H1 (cell line): Measurements from ENCODE around the gene KCNJ4. TPM values are rescaled to one million over a fixed set of nuclear protein-coding genes. Genes with fewer than 3 reads are reported as not detected.

Source experiments
- CTCF ChIA-PET: fragments of 300-600 bp; sonication (Branson Sonifier 250); formaldehyde crosslinking; loops from one replicate; lab custom pipeline; 2021; ENCODE audit not compliant: partially characterized antibody; lab: Charles Lee
- POLR2A ChIA-PET: fragments of 300-600 bp; sonication (Branson Sonifier 250); formaldehyde crosslinking; loops from one replicate; lab custom pipeline; 2021; ENCODE audit warnings: inconsistent platforms; ENCODE audit not compliant: partially characterized antibody; lab: Charles Lee
- DNase-seq, 2 experiments: peaks; one replicate each; pipeline versions ENCODE4 v3.0.0 to v3.0.0-alpha.2; 2010 to 2022; ENCODE audit warnings: low spot score in 2 of 2, low read depth in 1 of 2, mixed read lengths in 1 of 2
- FAIRE-seq: peaks from 2 replicates; lab custom pipeline; 2011; peaks lifted over from hg19 to GRCh38; lab: Jason Lieb, UNC
- H2AFZ ChIP-seq: 2 replicates; pipeline ENCODE4 v1.8.1; 2012; ENCODE audit warnings: low read length, inconsistent platforms
- H2AK5ac ChIP-seq: 2 replicates; pipeline ENCODE4 v1.6.1; 2013; ENCODE audit warnings: low read depth, low read length
- H2BK120ac ChIP-seq: replicated peaks from 2 replicates; pipeline ENCODE3; 2013; ENCODE audit warnings: low read depth, low read length, inconsistent platforms
- H2BK12ac ChIP-seq: 2 replicates; pipeline ENCODE4 v1.6.1; 2013; ENCODE audit warnings: low read depth, low read length
- H2BK15ac ChIP-seq: 2 replicates; pipeline ENCODE4 v1.6.1; 2013; ENCODE audit warnings: low read length
- H2BK20ac ChIP-seq: 2 replicates; pipeline ENCODE4 v1.6.1; 2013; ENCODE audit warnings: low read length
- H2BK5ac ChIP-seq: 2 replicates; pipeline ENCODE4 v1.6.1; 2013; ENCODE audit warnings: low read depth, low read length
- H3K14ac ChIP-seq: 2 replicates; pipeline ENCODE4 v1.6.1; 2013; ENCODE audit warnings: inconsistent platforms; ENCODE audit not compliant: insufficient read length
- H3K18ac ChIP-seq: 2 replicates; pipeline ENCODE4 v1.6.1; 2013; ENCODE audit warnings: low read length; ENCODE audit errors: extremely low read depth
- H3K23ac ChIP-seq: 2 replicates; pipeline ENCODE4 v1.6.1; 2013; ENCODE audit warnings: inconsistent platforms; ENCODE audit not compliant: insufficient read length
- H3K23me2 ChIP-seq: 2 replicates; pipeline ENCODE4 v1.6.1; 2013; ENCODE audit warnings: low read depth, low read length
- H3K27ac ChIP-seq: 2 replicates; pipeline ENCODE4 v1.6.1; 2011; ENCODE audit warnings: low read depth, low read length, inconsistent platforms
- H3K27me3 ChIP-seq, 4 experiments: replicated peaks in 1 of 4; 1 replicate in 1 of 4; 2 replicates in 3 of 4; pipeline versions ENCODE4 v1.6.1 to v1.8.1; 2011 to 2013; ENCODE audit warnings: low read length in 3 of 4, mild to moderate bottlenecking in 3 of 4, inconsistent platforms in 2 of 4, mixed read lengths in 2 of 4, moderate library complexity in 1 of 4; ENCODE audit not compliant: control insufficient read depth in 3 of 4, insufficient read depth in 3 of 4; ENCODE audit errors: extremely low read depth in 1 of 4
- H3K36me3 ChIP-seq, 4 experiments: 2 replicates each; pipeline versions ENCODE4 v1.6.1 to v1.8.1; 2011 to 2013; ENCODE audit warnings: mild to moderate bottlenecking in 4 of 4, low read length in 3 of 4, moderate library complexity in 2 of 4, control low read depth in 1 of 4, inconsistent platforms in 1 of 4; ENCODE audit not compliant: insufficient read depth in 4 of 4, control insufficient read depth in 2 of 4
- H3K4ac ChIP-seq: replicated peaks from 2 replicates; pipeline ENCODE3; 2013; ENCODE audit warnings: low read length, low read depth, mixed read lengths, inconsistent platforms; ENCODE audit not compliant: insufficient read length
- H3K4me1 ChIP-seq, 4 experiments: replicated peaks in 1 of 4; 1 replicate in 1 of 4; 2 replicates in 3 of 4; pipeline versions ENCODE4 v1.6.1 to v1.8.1; 2011 to 2013; ENCODE audit warnings: low read length in 3 of 4, inconsistent platforms in 2 of 4, mixed read lengths in 1 of 4; ENCODE audit not compliant: insufficient read depth in 4 of 4, control insufficient read depth in 3 of 4
- H3K4me2 ChIP-seq, 2 experiments: 2 replicates each; pipeline versions ENCODE4 v1.6.1 to v1.8.1; 2011 to 2013; ENCODE audit warnings: low read depth in 2 of 2, low read length in 2 of 2, control low read depth in 1 of 2, inconsistent platforms in 1 of 2, mild to moderate bottlenecking in 1 of 2; ENCODE audit not compliant: insufficient read depth in 1 of 2
- H3K4me3 ChIP-seq, 4 experiments: fragments of 200-600, 300-600 bp in 1 of 4; sonication (generic), shearing (Covaris generic), sonication (Bioruptor Twin) in 1 of 4; 2 replicates each; pipeline versions ENCODE4 v1.5.1 to v1.8.1; 2011 to 2016; ENCODE audit warnings: low read length in 4 of 4, low read depth in 3 of 4, control low read depth in 2 of 4, inconsistent platforms in 2 of 4, mild to moderate bottlenecking in 2 of 4, mixed read lengths in 1 of 4, moderate library complexity in 1 of 4; ENCODE audit not compliant: insufficient read depth in 2 of 4; ENCODE audit errors: extremely low read depth in 1 of 4
- H3K56ac ChIP-seq: replicated peaks from 2 replicates; pipeline ENCODE3; 2013; ENCODE audit warnings: low read depth, mild to moderate bottlenecking, mixed read lengths, low read length, inconsistent platforms; ENCODE audit not compliant: insufficient read length
- H3K79me1 ChIP-seq: 2 replicates; pipeline ENCODE4 v1.6.1; 2013; ENCODE audit warnings: low read depth, low read length, control low read depth
- H3K79me2 ChIP-seq, 2 experiments: 2 replicates each; pipeline versions ENCODE4 v1.6.1 to v1.8.1; 2012 to 2013; ENCODE audit warnings: low read length in 2 of 2, mild to moderate bottlenecking in 2 of 2, inconsistent platforms in 1 of 2; ENCODE audit not compliant: insufficient read depth in 2 of 2, control insufficient read depth in 1 of 2
- H3K9ac ChIP-seq, 4 experiments: replicated peaks in 1 of 4; 1 replicate in 1 of 4; 2 replicates in 3 of 4; pipeline versions ENCODE4 v1.6.1 to v1.8.1; 2011 to 2013; ENCODE audit warnings: low read depth in 3 of 4, low read length in 3 of 4, control low read depth in 2 of 4, mild to moderate bottlenecking in 2 of 4, moderate library complexity in 2 of 4, inconsistent platforms in 1 of 4; ENCODE audit errors: extremely low read depth in 1 of 4
- H3K9me3 ChIP-seq, 2 experiments: 2 replicates each; pipeline versions ENCODE4 v1.6.1 to v1.8.1; 2012 to 2013; ENCODE audit warnings: mild to moderate bottlenecking in 2 of 2, moderate library complexity in 2 of 2, control low read depth in 1 of 2, inconsistent platforms in 1 of 2, low read depth in 1 of 2, low read length in 1 of 2, mixed read lengths in 1 of 2; ENCODE audit not compliant: insufficient read depth in 2 of 2
- H4K20me1 ChIP-seq, 2 experiments: replicated peaks in 1 of 2; 2 replicates each; pipeline versions ENCODE3 to v1.8.1; 2011 to 2013; ENCODE audit warnings: inconsistent platforms in 2 of 2, low read length in 2 of 2, mild to moderate bottlenecking in 1 of 2; ENCODE audit not compliant: insufficient read depth in 2 of 2, control insufficient read depth in 1 of 2
- H4K5ac ChIP-seq: 2 replicates; pipeline ENCODE4 v1.6.1; 2013; ENCODE audit warnings: low read length, low read depth, mixed read lengths, inconsistent platforms; ENCODE audit not compliant: insufficient read length
- H4K8ac ChIP-seq: 2 replicates; pipeline ENCODE4 v1.8.0; 2013; ENCODE audit warnings: mild to moderate bottlenecking, moderate library complexity, low read length, inconsistent platforms; ENCODE audit not compliant: insufficient read depth; ENCODE audit errors: extremely low read depth
- H4K91ac ChIP-seq: replicated peaks from 2 replicates; pipeline ENCODE3; 2013; ENCODE audit warnings: low read length, mixed read lengths, inconsistent platforms; ENCODE audit not compliant: insufficient read length
- CBX8 ChIP-seq: fragments of 300-800, 300-1000 bp; sonication (generic); IDR thresholded peaks from 2 replicates; pipeline ENCODE4 v1.7.1; 2016; ENCODE audit warnings: low read depth, low read length, borderline replicate concordance
- CHD2 ChIP-seq: IDR thresholded peaks from 2 replicates; pipeline ENCODE4 v1.6.1; 2012; ENCODE audit warnings: low read length, improper control_type of control experiment
- EP300 ChIP-seq, 2 experiments: IDR thresholded peaks; 1 replicate in 1 of 2; 2 replicates in 1 of 2; pipeline ENCODE4 v1.6.1; 2011 to 2012; ENCODE audit warnings: low read depth in 2 of 2, low read length in 2 of 2, mild to moderate bottlenecking in 2 of 2, borderline replicate concordance in 1 of 2, inconsistent platforms in 1 of 2, moderate library complexity in 1 of 2
- KDM4A ChIP-seq: IDR thresholded peaks from one replicate; pipeline ENCODE4 v1.7.1; 2012; ENCODE audit warnings: low read depth, mild to moderate bottlenecking, moderate library complexity, low read length, inconsistent platforms; ENCODE audit not compliant: severe bottlenecking
- NRF1 ChIP-seq: IDR thresholded peaks from 2 replicates; pipeline ENCODE4 v1.6.1; 2011; ENCODE audit warnings: mild to moderate bottlenecking, low read depth, low read length, improper control_type of control experiment
- RFX5 ChIP-seq: IDR thresholded peaks from 2 replicates; pipeline ENCODE4 v1.6.1; 2011; ENCODE audit warnings: low read depth, low read length, improper control_type of control experiment, borderline replicate concordance
- RXRA ChIP-seq: IDR thresholded peaks from 2 replicates; pipeline ENCODE4 v1.6.1; 2011; ENCODE audit warnings: low read depth, mild to moderate bottlenecking, low read length, moderate library complexity; ENCODE audit not compliant: insufficient read depth
- SAP30 ChIP-seq: fragments of 300-600 bp; sonication (generic); IDR thresholded peaks from 2 replicates; pipeline ENCODE4 v1.7.1; 2012; ENCODE audit warnings: low read length, moderate library complexity, mild to moderate bottlenecking, inconsistent platforms; ENCODE audit not compliant: insufficient read depth, insufficient replicate concordance
- YY1 ChIP-seq: IDR thresholded peaks from 2 replicates; pipeline ENCODE4 v1.6.1; 2011; ENCODE audit warnings: low read depth, mild to moderate bottlenecking, low read length
- WGBS, 2 experiments: shearing (Covaris generic) in 1 of 2; methylation state at CpG; one replicate each; pipeline versions ENCODE4 v1.1.6 to v1.1.7; 2013 to 2015; ENCODE audit warnings: low lambda C conversion rate in 2 of 2, mixed read lengths in 2 of 2, inconsistent platforms in 1 of 2, low coverage in 1 of 2, missing lambda C conversion rate in 1 of 2; ENCODE audit not compliant: insufficient replicate concordance in 2 of 2, insufficient coverage in 1 of 2, insufficient read length in 1 of 2; ENCODE audit errors: extremely low coverage in 1 of 2, missing lambda C conversion rate in 1 of 2; 5-methylcytosine and 5-hydroxymethylcytosine counted together
- polyA plus RNA-seq, 7 experiments: library from polyadenylated mRNA; depleted of rRNA in 3 of 7; stranded (reverse) in 5 of 7; unstranded in 2 of 7; fragments of >200 nt in 5 of 7; fragments of 200-250 nt in 2 of 7; gene quantifications; 1 replicate in 5 of 7; 2 replicates in 1 of 7; 4 replicates in 1 of 7; pipeline versions ENCODE4 v1.2.1 to v1.2.3, GENCODE V29; 2011 to 2013; ENCODE audit warnings: missing spikeins in 2 of 7, mixed read lengths in 2 of 7
- total RNA-seq: library from RNA; stranded (reverse); fragmentation: NEBNext Ultra II Directional; extraction: Animal tissue kit (Norgen Biotek cat#: 25700); gene quantifications from 2 replicates; pipeline ENCODE4 v1.2.1, GENCODE V29; 2021
- TF ChIP-seq, protein P1 (sequence below): IDR thresholded peaks from 2 replicates; pipeline ENCODE4 v1.6.1; 2012; ENCODE audit warnings: inconsistent platforms

KCNJ4 gene
- total and polyA plus RNA-seq, 2 of the 8 experiments (the other 6 are each of a cell fraction or from before 2014, with no cell fraction given), result 1.4 to 2.2 TPM

DNA sequence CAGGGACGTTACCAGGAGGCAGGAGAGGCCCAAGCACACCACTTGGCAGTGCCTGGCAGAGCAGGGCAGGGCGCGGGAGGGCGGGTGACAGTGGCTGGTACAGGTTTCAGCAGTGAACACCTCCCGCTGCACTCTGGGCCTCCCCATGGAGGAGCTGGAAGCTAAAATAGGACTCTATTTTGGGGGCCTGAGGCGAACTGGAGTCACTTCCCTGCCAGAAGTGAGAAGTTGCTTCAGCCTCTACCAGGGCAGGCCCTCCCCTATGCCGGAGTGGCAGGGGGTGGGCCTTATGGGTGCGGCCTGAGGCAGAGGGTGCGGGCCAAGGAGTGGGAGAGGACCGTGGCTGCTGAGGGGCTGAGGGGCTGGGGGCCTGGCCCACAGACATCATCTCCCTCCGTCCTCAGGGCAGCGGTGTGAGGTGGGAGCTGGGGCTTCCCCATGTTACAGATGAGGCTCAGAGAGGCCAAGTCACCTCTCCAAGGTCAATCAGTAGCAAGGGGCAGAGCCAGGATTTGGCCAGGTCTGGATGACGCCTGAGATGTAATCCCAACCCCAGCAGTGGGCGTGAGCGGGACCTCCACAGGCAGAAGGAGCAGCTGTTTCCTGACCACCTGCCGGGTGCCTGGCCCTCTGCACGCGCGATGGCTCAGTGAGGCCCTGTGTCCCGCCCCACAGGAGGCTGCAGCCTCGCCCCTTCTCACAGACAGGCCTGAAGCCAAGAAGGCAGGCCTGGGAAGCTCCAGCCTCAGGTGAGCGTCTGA is 39.3 kb downstream of the KCNJ4 start:
- Histone ChIP-seq H3K4me2 (no peak overlapping the region), H4K91ac (peak overlapping the region; percentile 51), H4K8ac (no peak overlapping the region), H3K4ac (no peak overlapping the region), H3K27me3 (no peaks in the 10 kb centered on the region), H3K56ac (no peak overlapping the region), H2BK12ac (peak overlapping the region; percentile 94; the same call in 1 of the 2 replicates), H2BK15ac (peak overlapping the region; percentile 40; the same call in 1 of the 2 replicates), H3K36me3 (no peaks in the 10 kb centered on the region), H3K9ac (no peak overlapping the region), H3K79me2 (no peaks in the 10 kb centered on the region), H3K23ac (no peak overlapping the region), H2AK5ac (0 out of 2 replicates have a peak overlapping the region, but pooled peaks have one; percentile 39), H2AFZ (no peak overlapping the region), H3K23me2 (0 out of 2 replicates have a peak, but pooled peaks cover 1% of the 10 kb centered on the region), H2BK20ac (peak overlapping the region; percentile 61; the same call in 1 of the 2 replicates), H3K14ac (no peak overlapping the region), H3K4me3 (no peak overlapping the region), H3K4me1 (peaks cover 0 to 20% (median 4%) of the 10 kb centered on the region in 4 experiments; a peak in 4 of 7 replicates), H4K5ac (no peak overlapping the region), H4K20me1 (no peaks in the 10 kb centered on the region), H3K79me1 (no peaks in the 10 kb centered on the region), H2BK120ac (no peak overlapping the region), H2BK5ac (0 out of 2 replicates have a peak overlapping the region, but pooled peaks have one; percentile 5), H3K27ac (no peak overlapping the region), H3K18ac (no peak overlapping the region; the same call in 1 of the 2 replicates), H3K9me3 (no peaks in the 10 kb centered on the region)
- DNase-seq, result no peak
- POLR2A ChIA-PET, result interaction anchor here (0.7 to 2.1 kb wide), 7 partner anchors 8 to 266 kb away, joined by 3 to 7 read pairs (median 4); partner anchors contain the start of gene TOMM22
- 82% methylated on average over 22 of the region's 22 CpGs; no CpG with 5 or more reads in 1 of the 2 experiments for WGBS, 2 experiments
- no peak for FAIRE-seq
- CTCF ChIA-PET, result interaction anchor here (0.7 to 6.7 kb wide), 5 partner anchors 8 to 152 kb away, joined by 3 to 49 read pairs (median 31); no protein-coding TSS in a partner anchor
- TF ChIP-seq KDM4A (no peak), NRF1 (no peak), SAP30 (no peak), RXRA (no peak), CBX8 (no peak), RFX5 (no peak), EP300 (IDR thresholded peaks at IDR 0.05; ENCODE audit: borderline replicate concordance in 1 of 2, low read depth in 2 of 2, low read length in 2 of 2) (no peak), YY1 (no peak), CHD2 (no peak)
- TF ChIP-seq, protein P1, sequence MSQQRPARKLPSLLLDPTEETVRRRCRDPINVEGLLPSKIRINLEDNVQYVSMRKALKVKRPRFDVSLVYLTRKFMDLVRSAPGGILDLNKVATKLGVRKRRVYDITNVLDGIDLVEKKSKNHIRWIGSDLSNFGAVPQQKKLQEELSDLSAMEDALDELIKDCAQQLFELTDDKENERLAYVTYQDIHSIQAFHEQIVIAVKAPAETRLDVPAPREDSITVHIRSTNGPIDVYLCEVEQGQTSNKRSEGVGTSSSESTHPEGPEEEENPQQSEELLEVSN, result peak; percentile 48; the same call in 1 of the 2 replicates
